Stimulated activated CD8-positive, alpha-beta memory T cell treated with anti-CD3 and anti-CD28 coated beads, Interleukin-4, amount 100 ng/mL, for 24 hours (primary cell): ENCODE data around the gene GLT6D1.

ENCODE experiments used
- DNase-seq: peaks from one replicate; pipeline ENCODE4 v3.0.0-alpha.2; 2020; ENCODE audit warnings: low read depth

GLT6D1 gene

GRCh38 chr9:135608294-135608998 is 30.9 kb downstream of the GLT6D1 start:
- DNase-seq, result no peak

GRCh38 chr9:135607401-135608293 is 31.7 kb downstream of the GLT6D1 start:
- no peak for DNase-seq

DNA sequence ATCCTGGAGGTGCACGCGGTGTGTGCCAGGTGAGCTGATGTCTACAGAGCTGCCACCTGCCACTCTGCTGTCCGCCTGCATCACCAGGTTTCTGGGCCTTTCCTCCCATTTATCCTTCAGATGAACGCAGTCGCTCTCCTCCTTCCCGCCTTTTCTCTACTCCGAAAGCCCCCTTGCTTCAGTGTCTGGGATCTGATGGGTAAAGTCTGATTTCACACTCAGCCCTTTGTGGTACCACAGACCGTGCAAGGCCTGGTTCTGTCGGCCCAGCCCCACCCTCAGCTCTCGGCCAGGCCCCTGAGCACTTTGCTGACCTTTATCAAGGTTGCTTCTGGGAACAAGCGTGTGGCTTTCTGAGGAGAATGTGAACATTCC is 32.5 kb downstream of the GLT6D1 start:
- DNase-seq, result no peak

DNA sequence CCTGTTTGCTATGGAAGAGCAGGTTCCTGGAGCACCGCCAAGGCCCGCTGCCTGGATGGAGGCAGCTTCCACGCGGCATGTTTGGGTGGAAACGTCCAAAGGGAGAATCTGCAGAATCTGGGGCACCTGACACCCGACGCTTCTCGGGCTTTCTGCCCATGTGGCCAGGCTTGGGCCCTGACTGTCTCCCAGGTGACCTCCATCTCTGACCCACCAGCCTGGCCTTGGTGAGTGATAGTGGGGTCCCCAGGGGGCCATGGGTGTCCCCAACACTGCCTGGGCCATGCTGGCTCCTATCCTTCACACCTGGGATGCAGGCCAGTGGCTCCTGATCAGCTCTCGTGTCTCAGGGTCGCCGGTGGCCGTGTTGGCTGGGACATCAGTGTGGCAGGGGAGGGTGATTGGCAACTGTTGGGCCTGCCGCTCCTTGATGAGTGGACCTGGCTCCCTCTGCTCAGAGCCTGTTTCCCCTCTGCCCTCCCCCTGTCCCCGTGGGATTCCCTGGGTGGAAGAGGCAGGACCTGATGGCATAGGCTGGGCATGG is 34.0 kb downstream of the GLT6D1 start:
- no peak for DNase-seq

DNA sequence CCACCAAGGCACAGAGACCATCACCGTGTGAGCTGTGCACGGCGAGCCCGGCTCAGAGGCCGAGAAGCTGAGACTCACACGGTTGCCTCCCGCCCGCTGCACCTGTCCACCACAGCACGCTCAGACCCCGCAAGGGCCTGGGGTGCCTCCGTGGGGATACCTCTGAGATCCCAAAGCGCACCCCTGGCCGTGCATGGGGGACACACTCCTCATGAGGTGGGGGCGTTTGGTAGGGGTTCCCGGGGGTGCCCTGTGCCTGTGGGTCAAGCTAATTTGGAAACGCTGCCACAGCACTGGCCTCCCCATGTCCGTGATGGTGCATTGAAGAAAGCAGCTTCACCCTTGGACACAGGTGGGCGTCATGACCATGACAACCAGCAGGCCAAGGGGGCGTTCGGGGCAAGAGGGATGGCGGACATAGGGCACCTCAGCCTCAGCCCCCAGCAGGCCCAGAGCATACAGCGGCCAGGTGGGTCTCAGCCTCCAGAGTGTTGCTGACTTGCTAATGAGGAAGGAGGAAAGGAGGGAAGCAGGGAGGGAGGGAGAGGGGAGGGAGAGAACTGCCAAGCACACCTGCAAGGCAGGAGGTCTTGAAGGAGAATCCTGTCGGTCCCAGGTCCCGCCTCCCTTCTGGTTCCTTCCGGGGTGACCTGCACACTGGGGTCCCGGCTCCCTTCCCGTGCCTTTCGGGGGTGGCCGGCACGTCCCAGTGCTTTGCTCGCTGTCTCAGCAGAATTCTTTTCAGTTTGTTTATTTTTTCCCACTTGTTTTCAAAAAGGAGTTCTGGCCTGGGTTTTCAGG is 34.7 kb downstream of the GLT6D1 start:
- no peak for DNase-seq

- DNase-seq, result peak; percentile 37
Observed at GRCh38 chr9:135602789-135603481, 36.4 kb downstream of the GLT6D1 start.

DNA sequence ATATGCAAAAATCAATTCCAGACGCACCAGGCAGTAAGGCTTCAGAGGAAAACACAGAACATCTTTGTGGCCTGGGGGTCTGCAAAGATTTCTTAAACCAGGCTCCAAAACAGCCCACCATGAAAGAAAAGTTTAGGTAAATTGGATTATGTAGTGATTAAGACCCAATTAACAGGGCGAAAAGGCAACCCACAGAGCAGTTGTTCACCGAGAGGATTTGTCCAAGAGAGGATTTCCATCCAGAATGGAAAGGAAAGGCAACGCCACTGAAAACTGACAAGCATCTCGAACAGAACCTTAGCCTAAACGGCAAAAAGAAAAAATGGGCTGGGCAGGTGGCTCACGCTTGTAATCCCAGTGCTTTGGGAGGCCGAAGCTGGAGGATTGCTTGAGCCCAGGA is 37.4 kb downstream of the GLT6D1 start:
- DNase-seq, result no peak

DNA sequence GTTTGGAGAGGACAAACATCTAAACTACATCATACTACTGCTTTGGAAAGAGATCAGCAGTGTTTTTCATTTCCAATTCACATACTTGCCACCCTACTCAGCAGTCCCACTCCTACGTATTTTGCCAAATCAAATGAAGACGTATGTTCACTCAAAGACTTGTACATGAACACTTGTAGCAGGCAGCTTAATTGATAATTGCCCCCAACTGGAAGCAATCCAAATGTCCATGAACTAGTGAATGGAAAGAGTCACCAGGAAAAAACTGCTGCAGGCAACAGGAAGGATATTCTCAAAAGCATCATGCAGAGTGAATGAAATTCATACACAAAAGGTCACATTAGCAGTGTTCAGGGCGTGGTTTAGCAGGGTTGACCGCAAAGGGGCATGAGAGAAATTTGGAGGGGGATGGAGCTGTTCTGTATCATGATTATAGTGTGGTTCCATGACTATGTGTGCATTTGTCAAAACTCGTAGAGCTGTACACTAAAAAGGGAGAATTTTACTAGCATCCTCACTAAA is 39.0 kb downstream of the GLT6D1 start:
- DNase-seq, result no peak

DNA sequence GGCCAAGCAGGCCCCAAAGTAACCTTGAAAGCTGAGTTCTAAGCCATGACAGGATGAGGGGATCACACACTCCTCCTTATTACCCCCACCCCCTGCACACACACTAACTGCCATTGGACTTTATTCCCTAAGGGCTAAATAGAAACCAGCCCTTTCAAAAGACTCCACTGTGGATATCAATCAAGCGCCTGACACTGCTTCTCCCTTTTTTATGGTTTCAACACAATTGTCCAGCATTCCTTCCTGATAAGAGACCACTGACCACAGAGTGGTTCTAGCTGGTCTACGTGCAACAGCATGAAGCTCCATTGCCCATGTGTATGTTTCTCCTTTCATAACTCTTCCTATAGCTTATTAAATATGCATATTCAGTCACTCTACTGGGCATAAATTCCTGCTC is 43.1 kb downstream of the GLT6D1 start:
- no peak for DNase-seq

DNA sequence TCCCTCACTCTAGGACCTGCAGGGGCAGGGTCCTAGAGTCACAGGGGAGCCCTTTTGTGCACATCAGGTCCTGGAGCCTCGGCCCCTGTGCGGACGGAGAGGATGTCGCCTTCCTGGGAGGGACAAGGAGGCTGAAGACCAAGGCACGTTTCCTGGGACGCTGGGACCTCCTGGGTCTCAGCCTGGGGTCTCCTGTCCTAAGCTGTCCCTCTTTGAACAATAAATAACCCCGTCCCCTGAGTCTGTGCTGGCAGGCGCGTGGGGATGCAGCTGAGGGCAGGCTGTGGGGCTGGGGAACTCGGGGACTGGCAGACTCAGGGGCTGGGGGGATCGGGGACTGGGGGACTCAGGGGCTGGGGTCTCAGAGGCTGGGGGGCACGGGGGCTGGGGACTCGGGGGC is 46.7 kb downstream of the GLT6D1 start:
- DNase-seq, result no peak

DNA sequence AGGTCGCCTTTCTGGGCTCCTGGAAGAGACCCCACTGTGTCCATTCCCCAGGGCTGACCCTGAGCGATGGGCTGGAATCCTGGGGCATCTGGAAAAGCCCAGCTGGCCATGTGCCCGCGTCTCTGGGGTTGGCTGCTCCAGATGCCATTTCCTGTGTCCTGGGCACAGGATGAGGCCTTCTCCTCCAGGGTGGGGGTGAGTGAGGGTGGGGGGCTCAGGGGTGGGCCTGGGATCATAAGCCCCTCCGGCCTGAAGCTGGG is 47.1 kb downstream of the GLT6D1 start:
- DNase-seq, result no peak

- DNase-seq, result no peak
Observed at GRCh38 chr9:135591506-135592330, 47.6 kb downstream of the GLT6D1 start.

DNA sequence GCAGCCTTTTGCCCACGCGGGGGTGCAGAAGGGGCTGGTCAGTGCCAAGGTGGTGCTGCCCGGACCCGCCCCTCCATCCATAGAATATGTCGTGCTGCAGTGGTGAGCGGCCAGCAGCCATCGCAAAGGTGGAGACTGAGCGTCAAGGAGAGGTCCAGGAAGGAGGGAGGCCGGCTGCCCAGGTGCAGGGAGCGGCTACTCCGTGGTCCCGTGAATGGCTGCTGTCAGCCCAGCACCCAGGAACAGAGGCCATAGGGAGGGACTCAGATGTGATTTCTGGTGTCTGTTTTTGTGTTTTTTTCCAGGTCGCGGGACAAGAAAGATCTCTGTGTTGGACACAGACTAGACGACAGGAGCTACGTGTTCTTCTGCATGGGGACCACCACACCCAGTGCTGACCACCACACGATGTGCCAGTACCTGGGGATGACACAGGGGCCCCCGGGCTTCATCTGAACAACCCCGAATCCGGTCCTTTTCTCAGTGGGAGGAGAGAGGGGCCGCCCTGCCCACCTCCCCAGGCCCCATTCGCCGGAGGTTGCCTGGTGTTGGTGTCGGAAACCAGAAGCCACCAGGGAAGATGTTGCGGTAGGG is 48.8 kb downstream of the GLT6D1 start:
- no peak for DNase-seq

GRCh38 chr9:135589596-135590485 is 49.5 kb downstream of the GLT6D1 start:
- no peak for DNase-seq

DNA sequence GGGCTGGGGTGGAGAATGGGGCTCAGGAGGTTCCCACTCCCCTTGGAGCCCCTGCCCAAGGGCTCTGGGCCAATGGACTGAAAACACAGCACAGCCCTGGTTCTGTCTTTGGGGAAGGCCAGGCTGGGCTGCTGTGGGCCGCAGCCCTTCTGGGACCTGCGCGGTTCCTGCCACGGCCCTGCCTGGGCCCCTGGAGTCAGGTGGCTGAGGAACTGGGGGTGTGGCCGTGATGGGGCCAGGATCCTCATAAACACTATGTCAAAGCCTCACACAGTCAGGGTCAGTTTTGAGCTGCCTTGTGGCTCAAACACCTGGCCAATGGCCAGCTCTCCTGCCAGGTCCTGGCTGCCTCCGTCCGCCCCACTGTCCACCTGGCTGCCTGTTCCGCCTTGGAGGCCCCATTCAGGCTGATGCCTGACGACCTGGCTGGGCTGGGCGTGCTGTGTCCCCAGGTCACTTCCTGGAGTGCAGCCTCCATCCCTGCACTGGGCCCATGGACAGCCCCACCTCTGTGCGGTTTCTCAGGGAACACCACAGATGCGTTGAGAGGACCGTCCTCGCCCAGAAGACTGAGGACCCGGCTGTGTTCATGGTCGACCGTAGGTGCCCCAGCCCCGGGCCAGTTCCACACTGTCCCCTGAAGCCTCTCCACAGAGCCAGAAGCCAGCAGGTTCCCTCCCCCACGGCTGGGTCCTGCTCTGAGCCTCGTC is 50.3 kb downstream of the GLT6D1 start:
- DNase-seq, result no peak

DNA sequence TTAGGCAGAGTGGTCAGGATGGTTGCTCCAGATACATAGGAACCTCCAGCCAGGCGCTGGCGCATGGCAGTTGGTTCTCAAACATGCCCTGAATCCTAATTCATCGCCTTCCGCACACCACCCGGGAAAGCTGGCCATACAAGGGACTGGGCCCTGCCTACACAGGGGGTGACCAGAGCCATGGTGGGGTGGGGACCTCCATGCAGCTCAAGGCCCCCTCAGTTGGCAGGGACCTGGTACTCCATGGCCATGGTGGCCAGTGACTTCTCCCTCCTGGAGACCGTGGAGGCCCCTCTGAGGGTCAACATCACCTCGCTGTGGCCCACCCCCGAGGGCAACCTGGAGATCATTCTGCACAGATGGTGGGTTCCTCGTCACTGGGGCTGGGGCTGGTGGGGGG is 51.0 kb downstream of the GLT6D1 start:
- DNase-seq, result no peak

- DNase-seq, result no peak
Observed at GRCh38 chr9:135587658-135588057, 51.7 kb downstream of the GLT6D1 start.

DNA sequence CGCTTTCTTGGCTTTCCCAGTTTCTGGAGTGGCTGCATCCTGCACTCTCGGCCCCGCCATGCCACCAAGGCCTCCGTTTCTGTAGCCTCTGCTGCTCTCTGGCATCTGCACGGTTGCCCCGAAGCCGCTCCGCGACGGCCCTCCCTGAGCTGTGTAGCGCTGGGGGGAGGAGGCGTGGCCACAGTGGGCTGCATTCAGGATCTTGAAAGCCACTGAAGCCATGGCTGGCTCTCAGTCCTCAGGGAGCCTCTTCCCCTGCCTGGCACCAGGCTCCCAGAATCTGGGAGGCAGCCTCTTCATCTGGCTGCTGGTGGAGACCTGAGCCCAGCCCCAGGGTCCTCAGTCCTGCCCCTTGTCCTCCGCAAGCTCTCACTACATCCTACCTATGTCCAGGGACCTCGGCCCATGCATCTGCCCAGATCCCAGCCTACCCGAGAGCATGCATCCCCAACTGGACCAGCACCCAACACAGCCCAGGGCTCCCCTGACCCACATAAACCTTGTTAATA is 52.7 kb downstream of the GLT6D1 start:
- DNase-seq, result no peak

DNA sequence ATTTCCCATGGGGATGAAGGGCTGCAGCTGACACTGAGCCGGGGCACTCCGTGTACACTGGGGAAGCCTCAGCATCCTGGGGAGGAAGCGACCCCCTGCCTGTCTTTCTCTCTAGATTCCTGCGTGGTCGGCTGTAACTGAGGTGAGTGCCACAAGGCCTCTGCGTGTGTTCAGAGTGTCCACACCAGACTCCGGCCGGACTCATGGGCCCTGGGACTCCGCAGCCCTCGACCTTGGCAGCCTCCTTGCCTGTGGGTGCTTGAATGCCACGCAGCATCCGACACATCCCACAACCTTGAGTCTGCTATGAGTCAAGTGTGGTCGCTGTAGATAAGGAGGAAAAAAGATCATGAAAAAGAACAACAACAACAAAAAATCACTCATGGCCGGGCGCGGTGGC is 54.4 kb downstream of the GLT6D1 start:
- no peak for DNase-seq
